ENCODE measurements around the gene CSAD. TPM values are rescaled to one million over a fixed set of nuclear protein-coding genes. Genes with fewer than 3 reads are reported as not detected.
A peak's percentile ranks its signal among the peaks of the same experiment; 100 is the strongest.

The CSAD gene, protein sequence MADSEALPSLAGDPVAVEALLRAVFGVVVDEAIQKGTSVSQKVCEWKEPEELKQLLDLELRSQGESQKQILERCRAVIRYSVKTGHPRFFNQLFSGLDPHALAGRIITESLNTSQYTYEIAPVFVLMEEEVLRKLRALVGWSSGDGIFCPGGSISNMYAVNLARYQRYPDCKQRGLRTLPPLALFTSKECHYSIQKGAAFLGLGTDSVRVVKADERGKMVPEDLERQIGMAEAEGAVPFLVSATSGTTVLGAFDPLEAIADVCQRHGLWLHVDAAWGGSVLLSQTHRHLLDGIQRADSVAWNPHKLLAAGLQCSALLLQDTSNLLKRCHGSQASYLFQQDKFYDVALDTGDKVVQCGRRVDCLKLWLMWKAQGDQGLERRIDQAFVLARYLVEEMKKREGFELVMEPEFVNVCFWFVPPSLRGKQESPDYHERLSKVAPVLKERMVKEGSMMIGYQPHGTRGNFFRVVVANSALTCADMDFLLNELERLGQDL
- 56.3 and 57.0 TPM in 2 replicates for total RNA-seq
- 16.4 TPM for total RNA-seq (2013)
- polyA plus RNA-seq, result 64.6 and 91.2 TPM in 2 replicates
- 5.5 and 15.3 TPM in 2 replicates for polyA minus RNA-seq

DNA sequence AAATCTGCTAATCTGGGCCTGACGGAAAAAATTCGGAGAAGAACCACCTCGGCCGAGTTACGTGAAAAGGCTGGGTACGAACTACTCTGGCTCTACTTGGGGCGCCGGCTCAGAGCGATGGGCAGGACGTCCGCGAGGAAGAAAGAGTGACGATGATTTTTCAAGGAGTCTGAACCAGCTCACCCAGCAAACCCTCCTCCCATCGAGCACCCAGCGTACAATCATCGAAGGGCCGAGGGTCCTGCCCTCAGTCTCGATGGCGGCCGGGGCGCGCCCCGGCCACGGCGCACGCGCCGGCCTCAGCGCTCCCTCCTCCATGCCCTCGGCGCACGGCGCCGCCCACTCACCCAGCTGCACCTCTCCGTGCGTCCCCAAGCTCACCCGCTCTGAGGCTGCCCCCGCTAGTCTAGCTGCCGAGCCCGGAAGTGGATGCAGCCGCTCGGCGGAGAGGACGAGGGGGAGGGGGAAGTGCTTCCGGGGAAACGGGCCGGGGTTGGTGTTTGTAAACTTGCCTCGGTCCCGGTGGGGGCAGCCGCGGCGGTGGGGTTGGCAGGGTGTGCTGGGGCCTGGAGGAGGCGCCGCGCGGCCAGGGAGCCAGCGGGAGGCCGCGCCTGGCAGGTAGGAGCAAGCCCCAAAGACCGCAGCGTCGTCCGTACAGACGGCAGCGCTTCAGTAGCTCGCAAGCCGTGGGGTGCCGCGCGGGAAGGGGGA, at the start of gene CSAD, which contains the start of gene ZNF740:
CSAD (minus strand) TSS at position 706 of the 711 bp plus-strand sequence. CDS start 7,455 bp downstream, outside the sequence.
ZNF740 (plus strand) TSS at position 503 of the 711 bp plus-strand sequence. CDS start 1,262 bp downstream, outside the sequence.
- H3K79me2 ChIP-seq (ENCODE audit: control insufficient read depth, insufficient read depth, low read length), result peaks cover 43% of the 10 kb centered on the region
- peaks cover 28 to 38% of the 10 kb centered on the region in 2 donors for H3K4me1 ChIP-seq (ENCODE audit: control insufficient read depth in 2 of 2, insufficient read depth in 2 of 2, low read length in 2 of 2)
- intact Hi-C loops (cut with micrococcal nuclease), result loop anchor here (1.0 to 5.0 kb wide), 14 partner anchors 10 to 320 kb away; partner anchors contain the start of genes EIF4B, ESPL1, ITGB7 and MYG1
- ATAC-seq (ENCODE audit: low read depth) (peak; percentile 93), DNase-seq (peak; percentile 98)
- peak within 1 kb of the TSS; percentile 78 for H3K9ac ChIP-seq (ENCODE audit: low read length)
- POLR2A ChIA-PET, result interaction anchor here (0.6 to 2.8 kb wide), 18 partner anchors 10 to 174 kb away, joined by 3 to 24 read pairs (median 6); partner anchors contain the start of genes AAAS, EIF4B, ESPL1 and ITGB7
- H4K20me1 ChIP-seq (ENCODE audit: control insufficient read depth, insufficient read depth, low read length, poor library complexity, severe bottlenecking), result peaks cover 45% of the 10 kb centered on the region
- Mint-ChIP-seq H3K27ac (peak within 1 kb of the TSS; percentile 95), H3K27me3 (no peaks in the 10 kb centered on the region), H3K9me3 (ENCODE audit: insufficient read depth) (no peaks in the 10 kb centered on the region), H3K4me1 (peaks cover 52% of the 10 kb centered on the region), H3K4me3 (peak within 1 kb of the TSS; percentile 95)
- peak within 1 kb of the TSS; percentile 97 for H2AFZ ChIP-seq (ENCODE audit: insufficient read depth, low read depth, low read length, poor library complexity, severe bottlenecking)
- peak within 1 kb of the TSS; percentile 77 for H3K4me2 ChIP-seq (replicated peaks; ENCODE audit: low read depth, low read length, poor library complexity, severe bottlenecking)
- TF ChIP-seq, protein P1, sequence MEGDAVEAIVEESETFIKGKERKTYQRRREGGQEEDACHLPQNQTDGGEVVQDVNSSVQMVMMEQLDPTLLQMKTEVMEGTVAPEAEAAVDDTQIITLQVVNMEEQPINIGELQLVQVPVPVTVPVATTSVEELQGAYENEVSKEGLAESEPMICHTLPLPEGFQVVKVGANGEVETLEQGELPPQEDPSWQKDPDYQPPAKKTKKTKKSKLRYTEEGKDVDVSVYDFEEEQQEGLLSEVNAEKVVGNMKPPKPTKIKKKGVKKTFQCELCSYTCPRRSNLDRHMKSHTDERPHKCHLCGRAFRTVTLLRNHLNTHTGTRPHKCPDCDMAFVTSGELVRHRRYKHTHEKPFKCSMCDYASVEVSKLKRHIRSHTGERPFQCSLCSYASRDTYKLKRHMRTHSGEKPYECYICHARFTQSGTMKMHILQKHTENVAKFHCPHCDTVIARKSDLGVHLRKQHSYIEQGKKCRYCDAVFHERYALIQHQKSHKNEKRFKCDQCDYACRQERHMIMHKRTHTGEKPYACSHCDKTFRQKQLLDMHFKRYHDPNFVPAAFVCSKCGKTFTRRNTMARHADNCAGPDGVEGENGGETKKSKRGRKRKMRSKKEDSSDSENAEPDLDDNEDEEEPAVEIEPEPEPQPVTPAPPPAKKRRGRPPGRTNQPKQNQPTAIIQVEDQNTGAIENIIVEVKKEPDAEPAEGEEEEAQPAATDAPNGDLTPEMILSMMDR (IDR thresholded peaks at IDR 0.05), result no peak
- TF ChIP-seq EZH2 (IDR thresholded peaks at IDR 0.05; ENCODE audit: borderline replicate concordance, insufficient read depth, low read depth, low read length, poor library complexity, severe bottlenecking), result no peak
- WGBS (ENCODE audit: insufficient coverage), result under 1% methylated on average over 70 of the region's 70 CpGs
- peak within 1 kb of the TSS; percentile 87 to 89 for H3K27ac ChIP-seq (ENCODE audit: low read length in 2 of 2)
- peak within 1 kb of the TSS; percentile 81 to 92 (median 86) for H3K4me3 ChIP-seq (ENCODE audit: control extremely low read depth in 1 of 5, extremely low read depth in 1 of 5, insufficient read depth in 1 of 5, low read depth in 2 of 5, low read length in 4 of 5)
- H3K36me3 ChIP-seq (replicated peaks in 1 of 2; ENCODE audit: control extremely low read depth in 1 of 2, control insufficient read depth in 1 of 2, extremely low read depth in 1 of 2, insufficient read depth in 2 of 2, low read length in 1 of 2), result peaks cover 0 to 36% of the 10 kb centered on the region in 2 experiments
- CTCF ChIA-PET, result interaction anchor here (0.5 to 7.6 kb wide), 18 partner anchors 10 to 241 kb away, joined by 3 to 56 read pairs (median 7); partner anchors contain the start of genes AAAS, ESPL1 and SPRYD3
- H3K27me3 ChIP-seq (replicated peaks in 1 of 4; ENCODE audit: control extremely low read depth in 1 of 4, control insufficient read depth in 3 of 4, insufficient read depth in 4 of 4, low read length in 3 of 4), result no peaks in the 10 kb centered on the region
- no peaks in the 10 kb centered on the region for H3K9me3 ChIP-seq (ENCODE audit: control extremely low read depth in 1 of 3, control insufficient read depth in 2 of 3, insufficient read depth in 1 of 3, low read length in 2 of 3)
